Mucosa of descending colon (tissue), 3 donors: ENCODE data around the gene DNAH3. TPM values are rescaled to one million over a fixed set of nuclear protein-coding genes. Genes with fewer than 3 reads are reported as not detected.
"Not testable (repeated sequence)": the region's sequence is repeated elsewhere in the genome, so short reads cannot be mapped to it uniquely, and the experiment has no call there.

ENCODE experiments used
- ATAC-seq: fragments of 200-7000 bp; cut with Tn5 transposase; one replicate; pipeline ENCODE4 v1.9.1; 2020; ENCODE audit warnings: mild to moderate bottlenecking, moderate library complexity
- DNase-seq, 3 donors: peaks; one replicate each; pipeline ENCODE4 v3.0.0-alpha.2; 2020
- H3K36me3 ChIP-seq: fragments of 200-600 bp; one replicate; pipeline ENCODE4 v1.8.0; 2021; ENCODE audit warnings: low read depth, mild to moderate bottlenecking
- H3K4me1 ChIP-seq: fragments of 200-600 bp; one replicate; pipeline ENCODE4 v1.8.0; 2021; ENCODE audit warnings: low read depth, mild to moderate bottlenecking
- H3K4me3 ChIP-seq: fragments of 200-600 bp; one replicate; pipeline ENCODE4 v1.8.0; 2021; ENCODE audit warnings: mild to moderate bottlenecking
- H3K9me3 ChIP-seq: fragments of 200-600 bp; one replicate; pipeline ENCODE4 v1.8.0; 2021; ENCODE audit warnings: mild to moderate bottlenecking
- CTCF ChIP-seq: fragments of 200-600 bp; IDR thresholded peaks from one replicate; pipeline ENCODE4 v1.8.0; 2022; ENCODE audit warnings: antibody characterized with exemption, mild to moderate bottlenecking
- intact Hi-C, 2 donors: fragments of 100-400 bp; cut with DNase I in 1 of 2; cut with micrococcal nuclease in 1 of 2; formaldehyde crosslinking; loops; one replicate each; pipeline versions ENCODE4 v1.11.0 to v1.11.1; 2022; cut with DNase I, micrococcal nuclease
- total RNA-seq, 3 donors: library from RNA; stranded (reverse); fragmentation: NEBNext Ultra II Directional in 2 of 3; extraction: Animal tissue kit (Norgen Biotek cat#: 25700) in 2 of 3; gene quantifications; one replicate each; pipeline versions ENCODE4 v1.2.1 to v1.2.4, GENCODE V29; 2021 to 2023
- donor health status: DM: no; HTN: no; CAD: no; lungs with moderate emphysema.
- donor health status: DM: no; HTN: no; CAD: no.
- donor health status: DM: no; HTN: yes; CAD: no.

Gene DNAH3
- total RNA-seq, 3 donors from 2014 or later, result 2.2 to 6.4 (median 2.9) TPM

- not testable (repeated sequence) for H3K4me3 ChIP-seq, H3K36me3 ChIP-seq, ATAC-seq, DNase-seq, H3K9me3 ChIP-seq, H3K4me1 ChIP-seq
- intact Hi-C loops, result loop anchor here in 1 of 2 donors (10.0 kb wide), 1 partner anchor 152 kb away; no protein-coding TSS in a partner anchor
Measured at GRCh38 chr16:21152160-21153030, 1.7 kb upstream of the DNAH3 start.

- Histone ChIP-seq H3K9me3 (no peaks in the 10 kb centered on the region), H3K4me1 (peaks cover 4% of the 10 kb centered on the region), H3K4me3 (no peak overlapping the region), H3K36me3 (no peaks in the 10 kb centered on the region)
- TF ChIP-seq CTCF, result no peak
- no peak for DNase-seq
- intact Hi-C loops, result no loop called here
- ATAC-seq, result no peak
Measured at GRCh38 chr16:21145738-21146137, 4.9 kb downstream of the DNAH3 start.

GRCh38 chr16:21134053-21134452, 16.6 kb downstream of the DNAH3 start:
- no peak for DNase-seq
- no peak for TF ChIP-seq CTCF
- no peaks in the 10 kb centered on the region for H3K9me3 ChIP-seq
- ATAC-seq, result no peak
- no peaks in the 10 kb centered on the region for H3K36me3 ChIP-seq
- intact Hi-C loops, result no loop called here
- no peak overlapping the region for H3K4me3 ChIP-seq
- H3K4me1 ChIP-seq, result no peaks in the 10 kb centered on the region

GRCh38 chr16:21130811-21131210, 19.8 kb downstream of the DNAH3 start:
- intact Hi-C loops, result no loop called here
- Histone ChIP-seq H3K36me3 (no peaks in the 10 kb centered on the region), H3K4me3 (no peak overlapping the region), H3K9me3 (no peaks in the 10 kb centered on the region), H3K4me1 (no peaks in the 10 kb centered on the region)
- DNase-seq (no peak), ATAC-seq (no peak)
- no peak for TF ChIP-seq CTCF

GRCh38 chr16:21128991-21129390, 21.7 kb downstream of the DNAH3 start:
- Histone ChIP-seq H3K36me3 (no peaks in the 10 kb centered on the region), H3K4me3 (no peak overlapping the region), H3K9me3 (no peaks in the 10 kb centered on the region), H3K4me1 (no peaks in the 10 kb centered on the region)
- ATAC-seq (no peak), DNase-seq (no peak)
- no peak for TF ChIP-seq CTCF
- intact Hi-C loops, result no loop called here

- intact Hi-C loops, result no loop called here
- no peaks in the 10 kb centered on the region for H3K4me1 ChIP-seq
- H3K36me3 ChIP-seq, result no peaks in the 10 kb centered on the region
- no peak for TF ChIP-seq CTCF
- no peaks in the 10 kb centered on the region for H3K9me3 ChIP-seq
- no peak overlapping the region for H3K4me3 ChIP-seq
- DNase-seq (no peak), ATAC-seq (no peak)
Measured at GRCh38 chr16:21126518-21126917, 24.1 kb downstream of the DNAH3 start.
